DMS153 treated with DMSO at 0.1 percent for 48 hours (cell line): ENCODE data around the gene SLC17A7.

ENCODE experiments used
- DNase-seq: peaks from one replicate; lab custom pipeline; 2025; ENCODE audit not compliant: unreplicated experiment; lab: John Stamatoyannopoulos, UW

The SLC17A7 gene

GRCh38 chr19:49411681-49412326 lies 29.5 kb downstream of the SLC17A7 start:
- no peak for DNase-seq

DNA sequence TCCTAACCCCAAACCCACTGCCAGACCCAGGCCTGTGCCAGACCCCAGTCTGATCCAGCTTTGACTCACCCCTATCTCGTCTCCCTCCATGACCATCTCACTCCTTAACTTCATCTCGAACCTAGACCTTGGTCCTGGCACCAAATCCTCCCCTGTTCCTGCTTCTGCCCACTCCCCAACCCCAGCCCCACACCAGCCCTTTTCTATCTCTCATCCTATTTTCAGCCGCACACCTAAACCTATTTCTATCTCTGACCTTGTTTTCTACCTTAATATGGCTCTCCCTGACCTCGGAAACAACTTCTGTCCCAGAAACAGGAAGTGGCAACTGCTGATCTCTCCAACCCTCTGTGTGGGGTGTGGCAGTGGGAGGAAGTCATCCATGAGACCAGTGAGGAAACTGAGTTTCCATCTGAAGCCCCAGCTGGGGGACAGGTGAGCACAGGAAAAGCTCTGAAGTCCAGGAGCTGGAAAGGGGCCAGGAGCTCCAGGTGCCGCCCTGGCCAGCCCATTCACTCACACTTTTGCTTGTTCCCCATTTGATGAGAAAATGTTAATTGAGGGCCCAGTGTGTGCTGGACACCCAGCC lies 31.8 kb downstream of the SLC17A7 start:
- DNase-seq, result peak; percentile 7

DNA sequence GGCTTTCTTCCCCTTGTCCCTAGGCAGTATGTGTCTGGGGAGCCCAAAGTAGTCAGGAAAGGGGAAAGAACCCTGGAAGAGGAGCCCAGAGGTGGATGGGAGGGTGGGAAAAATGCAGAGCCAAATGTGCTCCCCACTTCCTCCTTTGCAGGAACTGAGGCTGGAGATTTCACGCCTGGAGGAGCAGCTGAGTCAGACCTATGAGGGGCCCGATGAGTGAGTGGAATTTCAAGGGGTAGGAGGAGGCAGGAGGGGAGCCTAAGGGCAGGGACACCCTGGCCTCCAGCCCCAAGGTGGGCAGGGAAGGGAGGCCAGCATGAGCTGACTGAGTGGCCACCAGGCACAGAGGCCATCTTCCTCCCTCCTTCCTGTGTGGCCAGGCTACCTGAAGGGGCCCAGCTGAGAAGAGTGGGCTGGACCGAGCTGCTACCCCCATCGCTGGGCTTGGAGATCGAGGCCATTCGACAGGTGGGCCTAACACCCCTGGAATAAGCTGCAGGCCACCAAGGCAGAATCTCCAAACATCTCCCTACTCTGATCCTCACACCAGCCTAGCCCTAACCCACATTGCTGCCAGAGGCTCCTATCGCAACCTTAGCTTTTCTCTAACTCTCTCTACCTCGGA lies 32.4 kb downstream of the SLC17A7 start:
- no peak for DNase-seq

DNA sequence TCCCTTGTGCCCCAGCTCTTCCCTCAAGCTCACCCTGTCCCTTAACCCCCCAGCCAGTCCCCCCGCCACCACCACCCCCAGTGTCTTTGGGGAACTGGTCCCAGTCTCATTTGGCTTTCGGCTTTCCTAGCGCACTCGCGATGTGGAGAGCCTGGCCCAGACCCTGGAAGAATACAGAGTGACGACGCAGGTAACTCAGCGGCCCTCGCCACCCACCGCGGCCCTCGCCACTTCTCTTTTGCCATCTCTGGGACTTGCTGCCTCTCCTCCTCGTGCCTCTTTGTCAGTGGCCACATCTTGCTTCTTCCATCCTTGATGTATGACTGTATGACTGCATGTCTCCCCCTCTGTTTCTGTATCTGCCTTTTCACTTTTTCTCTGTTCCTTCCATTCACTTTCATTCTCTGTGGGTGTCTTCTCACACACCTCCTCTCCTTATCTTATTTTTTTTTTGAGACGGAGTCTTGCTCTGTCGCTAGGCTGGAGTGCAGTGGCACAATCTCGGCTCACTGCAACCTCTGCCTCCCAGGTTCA lies 33.8 kb downstream of the SLC17A7 start:
- no peak for DNase-seq

- DNase-seq, result no peak
These were observed 34.2 kb downstream of the SLC17A7 start for GRCh38 chr19:49407079-49407478.

DNA sequence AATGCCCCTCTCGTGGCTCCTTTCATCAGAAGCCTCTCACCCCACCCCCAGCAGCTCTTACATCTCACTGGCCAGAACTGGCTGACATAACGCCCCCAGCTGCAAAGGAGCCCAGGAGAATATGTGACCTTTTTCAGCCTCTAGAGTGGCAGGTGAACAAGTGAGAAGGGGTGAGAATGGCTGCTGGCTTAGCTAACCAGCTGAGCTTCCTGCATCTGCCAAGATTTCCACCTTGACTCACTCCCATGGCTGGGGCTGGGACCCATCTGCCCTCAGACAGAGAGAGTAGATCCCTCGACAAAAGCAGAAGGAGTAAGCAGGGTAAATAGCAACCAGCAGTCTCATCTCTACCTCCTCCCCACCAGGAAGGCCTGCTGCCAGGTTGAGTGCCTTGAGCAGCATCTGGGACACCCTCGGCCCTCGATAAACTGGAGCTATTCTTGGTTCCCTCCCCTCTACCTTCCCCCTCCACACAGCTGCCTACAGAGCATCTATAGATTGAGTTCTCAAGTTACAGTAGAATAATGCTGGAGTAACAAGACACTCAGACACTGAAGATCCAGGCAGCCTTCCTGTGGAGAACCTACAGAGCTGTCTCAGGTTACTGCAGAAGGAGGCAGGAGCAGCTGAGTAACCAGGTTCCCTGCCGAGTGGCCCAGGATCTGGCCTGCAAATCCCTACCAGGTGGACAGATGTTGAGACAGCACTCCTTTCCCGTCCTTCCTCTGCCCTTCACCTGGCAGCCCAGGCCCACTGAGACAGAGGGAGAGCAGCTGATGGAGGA lies 37.7 kb downstream of the SLC17A7 start:
- DNase-seq, result peak; percentile 25

DNA sequence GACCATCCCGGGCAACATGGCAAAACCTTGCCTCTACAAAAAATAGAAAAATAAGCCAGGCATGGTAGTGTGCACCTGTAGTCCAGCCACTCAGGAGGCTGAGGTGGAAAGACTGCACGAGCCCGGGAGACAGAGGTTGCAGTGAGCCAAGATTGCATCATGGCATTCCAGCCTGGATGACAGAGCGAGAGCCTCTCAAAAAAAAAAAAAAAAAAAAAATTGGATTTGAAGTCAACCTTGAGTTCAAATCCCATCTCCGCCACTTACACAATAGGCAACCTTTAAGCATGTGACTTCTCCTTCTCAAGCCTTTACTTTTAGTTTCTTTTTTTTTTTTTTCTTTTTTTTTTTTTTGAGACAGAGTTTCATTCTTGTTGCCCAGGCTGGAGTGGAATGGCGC lies 41.3 kb downstream of the SLC17A7 start:
- DNase-seq, result no peak

DNA sequence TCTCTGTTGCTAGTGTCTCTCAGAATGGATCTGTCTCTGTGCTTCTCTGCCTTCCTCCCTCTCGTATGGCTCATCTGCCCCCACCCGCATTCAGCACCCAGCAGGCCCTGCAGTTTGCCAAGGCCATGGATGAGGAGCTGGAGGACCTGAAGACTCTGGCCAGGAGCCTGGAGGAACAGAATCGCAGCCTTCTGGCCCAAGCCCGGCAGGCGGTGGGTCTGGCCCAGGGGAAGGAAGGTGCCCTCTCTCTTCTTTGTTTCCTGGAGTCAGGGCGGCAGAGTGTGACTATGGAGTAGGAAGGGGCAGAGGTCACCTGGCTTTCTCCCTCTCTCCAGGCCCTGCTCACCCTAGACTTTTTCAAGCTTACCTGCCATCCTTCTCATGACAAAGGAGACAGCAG lies 42.4 kb downstream of the SLC17A7 start:
- no peak for DNase-seq

DNA sequence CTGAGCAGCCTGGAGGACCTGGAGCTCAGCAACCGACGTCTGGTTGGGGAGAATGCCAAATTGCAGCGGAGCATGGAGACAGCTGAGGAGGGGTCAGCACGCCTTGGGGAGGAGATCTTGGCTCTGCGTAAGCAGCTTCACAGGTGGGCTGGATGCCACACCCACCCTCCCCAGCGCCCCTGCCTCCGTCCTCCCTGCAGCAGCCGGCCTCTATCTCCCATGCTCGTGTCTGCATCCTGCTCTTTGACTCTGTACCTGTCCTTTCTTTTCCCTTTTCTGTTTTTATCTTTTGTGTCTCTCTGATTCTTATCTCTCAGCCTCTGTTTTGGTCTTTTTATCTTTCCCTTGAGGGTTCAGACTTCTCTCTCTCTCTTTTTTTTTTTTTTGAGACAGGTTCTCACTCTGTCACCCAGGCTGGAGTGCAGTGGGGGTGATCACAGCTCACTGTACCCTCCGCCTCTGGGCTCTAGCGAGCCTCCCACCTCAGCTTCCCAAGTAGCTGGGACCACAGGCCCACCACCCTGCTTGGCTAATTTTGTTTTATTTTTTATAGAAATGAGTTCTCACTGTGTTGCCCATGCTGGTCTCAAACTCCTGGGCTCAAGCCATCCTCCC lies 43.2 kb downstream of the SLC17A7 start:
- no peak for DNase-seq

DNA sequence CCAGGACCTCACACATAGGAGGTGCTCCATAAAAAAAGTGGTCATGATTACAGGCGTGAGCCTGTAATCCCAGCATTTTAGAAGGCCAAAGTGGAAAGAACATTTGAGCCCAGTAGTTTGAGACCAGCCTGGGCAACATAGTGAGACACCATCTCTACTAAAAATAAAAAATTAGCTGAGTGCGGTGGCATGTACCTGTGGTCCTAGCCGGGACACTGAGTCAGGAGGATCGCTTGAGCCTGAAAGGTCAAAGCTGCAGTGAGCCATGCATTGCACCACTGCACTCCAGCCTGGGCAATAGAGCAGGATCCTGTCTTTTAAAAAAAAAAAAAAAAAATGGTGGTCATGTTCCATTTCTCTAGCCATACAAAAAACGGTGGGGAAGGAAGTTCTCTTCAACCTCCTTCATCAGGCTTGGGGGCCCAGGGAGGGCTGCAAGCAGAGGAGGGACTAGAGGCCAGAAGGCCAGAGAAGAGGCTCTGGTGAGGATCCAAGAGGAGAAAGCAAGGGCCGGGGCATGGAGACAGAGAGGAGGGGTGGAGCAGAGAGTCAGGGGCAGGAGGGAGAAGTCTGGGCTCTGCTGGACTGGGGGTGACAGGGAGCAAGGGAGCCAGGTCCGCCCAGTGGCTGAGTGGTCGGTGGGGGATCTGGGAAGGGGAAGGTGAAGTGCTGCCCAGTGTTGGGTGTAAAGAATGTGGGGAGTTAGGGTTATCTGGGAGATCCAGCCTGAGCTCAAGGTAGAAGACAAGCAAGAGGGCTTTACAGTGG lies 44.4 kb downstream of the SLC17A7 start:
- no peak for DNase-seq

DNA sequence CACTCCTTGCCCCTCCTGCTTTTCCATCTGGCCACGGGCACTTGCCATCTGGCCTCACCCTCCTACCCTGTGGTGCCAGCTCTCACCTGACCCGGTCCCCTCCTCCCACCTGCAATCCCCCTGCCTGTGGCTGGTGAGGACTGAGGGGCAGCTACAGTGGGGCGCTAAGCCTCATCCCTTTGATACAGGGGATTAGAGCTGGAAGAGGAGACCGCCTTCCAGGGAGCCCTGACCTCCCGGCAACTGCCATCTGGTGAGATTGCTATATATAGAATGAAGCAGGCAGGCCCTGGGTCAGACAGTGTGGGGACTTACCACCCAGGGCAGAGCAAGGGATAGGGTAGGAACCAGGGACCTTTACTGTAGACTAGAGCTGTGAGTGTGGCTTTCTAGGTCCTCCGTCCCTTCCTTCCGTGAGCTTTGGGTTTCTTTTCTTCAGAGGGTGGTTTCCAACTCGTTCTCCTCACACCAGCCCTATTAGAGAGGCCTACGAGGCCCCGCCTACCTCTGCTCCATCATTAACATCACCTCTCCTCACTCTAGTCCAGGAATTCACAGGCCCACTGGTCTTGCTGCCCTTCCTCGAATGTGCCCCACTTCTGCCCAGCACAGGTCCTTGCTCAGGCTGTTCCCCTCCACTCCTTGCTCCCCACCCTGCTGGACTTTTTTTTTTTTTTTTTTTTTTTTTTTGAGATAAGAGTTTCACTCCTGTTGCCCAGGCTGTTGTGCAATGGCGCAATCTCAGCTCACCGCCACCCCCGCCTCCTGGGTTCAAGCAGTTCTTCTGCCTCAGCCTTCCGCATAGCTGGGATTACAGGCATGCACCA lies 45.5 kb downstream of the SLC17A7 start:
- DNase-seq, result no peak

DNA sequence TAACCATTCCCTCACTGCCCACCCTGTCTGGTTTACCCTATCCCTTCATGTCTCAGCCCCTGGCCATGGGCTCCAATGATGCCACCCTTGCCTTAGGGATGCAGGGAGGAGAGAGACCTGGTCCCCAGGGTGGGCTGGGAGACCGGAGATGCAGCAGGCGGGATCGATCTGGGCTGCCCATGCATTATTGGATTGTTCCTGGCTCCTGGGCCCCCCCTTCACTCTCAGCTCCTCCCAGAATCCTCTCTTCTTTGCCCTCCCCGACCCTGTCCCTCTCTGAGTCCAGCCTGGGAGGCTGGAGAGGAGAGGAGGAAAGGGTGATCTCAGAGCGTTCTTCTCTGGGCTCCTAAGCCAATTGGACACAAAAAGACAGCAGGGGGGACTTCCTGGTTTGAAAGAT lies 47.4 kb downstream of the SLC17A7 start:
- no peak for DNase-seq

GRCh38 chr19:49391581-49392399 lies 49.5 kb downstream of the SLC17A7 start:
- DNase-seq, result peak; percentile 68

GRCh38 chr19:49390929-49391359 lies 50.4 kb downstream of the SLC17A7 start:
- DNase-seq, result no peak

DNA sequence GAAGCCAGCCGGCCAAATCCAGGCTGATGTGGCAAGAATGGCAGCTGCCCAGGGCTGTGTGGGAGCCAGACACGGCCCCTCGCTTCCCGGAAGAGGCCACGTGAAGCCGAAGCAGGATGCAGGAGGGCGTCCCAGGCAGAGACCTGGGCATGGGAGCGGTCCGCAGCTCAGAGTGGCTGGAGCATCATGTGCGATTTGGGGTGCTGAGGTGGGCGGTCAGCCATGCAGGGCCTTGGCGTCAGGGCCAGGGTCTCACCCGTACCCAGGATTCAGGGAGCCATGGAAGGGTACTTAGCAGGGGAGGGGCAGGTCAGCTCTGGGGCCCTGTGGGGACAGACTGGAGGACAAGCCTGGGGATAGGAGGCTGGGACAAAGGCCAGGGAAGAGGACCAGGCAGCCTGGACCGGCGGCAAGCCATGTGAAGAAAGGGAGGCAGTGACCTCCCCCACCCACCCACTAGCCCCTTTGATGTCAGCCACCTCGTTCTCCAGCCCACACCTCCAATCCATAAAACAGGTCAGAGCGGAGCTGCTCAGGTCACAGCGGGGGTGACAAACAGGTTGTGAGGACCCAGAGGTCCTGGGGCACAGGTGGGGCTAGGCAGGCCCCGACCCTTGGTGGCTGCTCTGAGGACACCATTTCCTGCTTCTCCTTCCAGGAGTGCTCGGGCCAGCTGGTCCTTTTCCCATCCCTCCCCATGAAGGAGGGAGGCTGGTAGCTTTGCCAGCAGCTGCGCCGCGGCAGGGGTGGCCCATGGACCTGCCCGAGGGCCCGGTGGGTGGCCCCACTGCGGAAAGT lies 51.0 kb downstream of the SLC17A7 start:
- DNase-seq, result no peak

- DNase-seq, result no peak
These were observed 51.9 kb downstream of the SLC17A7 start for GRCh38 chr19:49389406-49389805.

GRCh38 chr19:49387936-49388372 lies 53.4 kb downstream of the SLC17A7 start, which contains the start of gene KASH5:
TSS of gene KASH5 (plus strand) at chr19:49388249. CDS start at chr19:49390884, 2,635 bp downstream.
- no peak for DNase-seq

GRCh38 chr19:49383599-49383998 lies 57.7 kb downstream of the SLC17A7 start:
- no peak for DNase-seq
